Heart left ventricle (tissue), 16 donors: ENCODE results near the gene RUSC2. TPM values are rescaled to one million over a fixed set of nuclear protein-coding genes. Genes with fewer than 3 reads are reported as not detected.
A peak's percentile ranks its signal among the peaks of the same experiment; 100 is the strongest.
"Not testable (repeated sequence)": the region's sequence is repeated elsewhere in the genome, so short reads cannot be mapped to it uniquely, and the experiment has no call there.

Source experiments
- ATAC-seq, 4 donors: fragments of 200-7000 bp; cut with Tn5 transposase; one replicate each; pipeline ENCODE4 v1.9.1; 2020 to 2022; ENCODE audit warnings: moderate library complexity in 4 of 4, mild to moderate bottlenecking in 3 of 4, moderate number of reproducible peaks in 1 of 4
- DNase-seq, 5 donors: peaks; one replicate each; pipeline ENCODE4 v3.0.0-alpha.2; 2020
- H3K27ac ChIP-seq, 12 donors: fragments of 200-600 bp; sonication (generic) in 4 of 12; one replicate each; pipeline versions ENCODE4 v1.5.0 to v1.8.0; 2016 to 2022; ENCODE audit warnings: mild to moderate bottlenecking in 2 of 12
- H3K27me3 ChIP-seq, 9 donors: fragments of 200-600 bp; sonication (generic) in 2 of 9; one replicate each; pipeline versions ENCODE4 v1.5.1 to v1.8.0; 2016 to 2022; ENCODE audit warnings: mild to moderate bottlenecking in 3 of 9
- H3K36me3 ChIP-seq, 9 donors: fragments of 200-600 bp; sonication (generic) in 2 of 9; one replicate each; pipeline versions ENCODE4 v1.5.0 to v1.8.0; 2018 to 2022; ENCODE audit warnings: mild to moderate bottlenecking in 2 of 9
- H3K4me1 ChIP-seq, 12 donors: fragments of 200-600 bp; sonication (generic) in 4 of 12; one replicate each; pipeline versions ENCODE4 v1.5.0 to v1.8.0; 2016 to 2022; ENCODE audit warnings: mild to moderate bottlenecking in 3 of 12
- H3K4me3 ChIP-seq, 12 donors: fragments of 200-600 bp; sonication (generic) in 4 of 12; one replicate each; pipeline versions ENCODE4 v1.5.0 to v1.8.0; 2017 to 2022; ENCODE audit warnings: mild to moderate bottlenecking in 9 of 12, moderate library complexity in 4 of 12
- H3K9me3 ChIP-seq, 12 donors: fragments of 200-600 bp; sonication (generic) in 4 of 12; one replicate each; pipeline versions ENCODE4 v1.5.0 to v1.8.0; 2016 to 2022; ENCODE audit warnings: mild to moderate bottlenecking in 1 of 12
- POLR2A ChIP-seq, 2 donors: fragments of 450-650 bp; IDR thresholded peaks; one replicate each; pipeline ENCODE4 v1.6.1; 2017; ENCODE audit warnings: antibody characterized with exemption in 2 of 2, mild to moderate bottlenecking in 2 of 2, moderate library complexity in 2 of 2
- WGBS, 4 donors: extraction: QIAGEN DNeasy Blood & Tissue Kit in 2 of 4; methylation state at CpG; one replicate each; pipeline versions ENCODE4 v1.1.5 to v1.1.7; 2013 to 2018; 5-methylcytosine and 5-hydroxymethylcytosine counted together
- intact Hi-C, 10 donors: fragments of 100-400 bp; cut with DNase I; formaldehyde crosslinking; loops; one replicate each; pipeline versions ENCODE4 v1.11.1 to v1.14.2; 2022
- polyA plus RNA-seq, 2 donors: library from polyadenylated mRNA; stranded (reverse); fragments of 200-250 nt; gene quantifications; one replicate each; pipeline ENCODE4 v1.2.3, GENCODE V29; 2013
- total RNA-seq, 9 donors: library from RNA; depleted of rRNA in 2 of 9; stranded (reverse); fragments of >200 nt in 2 of 9; fragmentation: NEBNext Ultra II Directional in 3 of 9; extraction: Animal tissue kit (Norgen Biotek cat#: 25700) in 3 of 9; gene quantifications; one replicate each; pipeline versions ENCODE4 v1.1.0 to v1.2.4, GENCODE V29; 2016 to 2023
- TF ChIP-seq, protein P1 (sequence below), 12 donors: fragments of 200-600 bp; sonication (generic) in 4 of 12; IDR thresholded peaks; one replicate each; pipeline versions ENCODE4 v1.5.0 to v1.8.0; 2018 to 2022; ENCODE audit warnings: antibody characterized with exemption in 12 of 12, mild to moderate bottlenecking in 5 of 12
- donor health status: ischemic (EF 13 %, LVEDD 7.1; RV severe dilation, severe dysfunction).
- donor health status: healthy with polysubstance abuse.
- donor health status: DM: no; HTN: yes; CAD: no.
- donor health status: DM: no; HTN: no; CAD: no.
- donor health status: ischemic (EF 25% LVEDD 6.9; RV normal size, moderate dysfunction).
- donor health status: ischemic (EF 25% LVEDD 5.7; RV mildly dilated, moderate dysfunction).
- donor health status: healthy.
- donor health status: DM: yes; HTN: yes; CAD: no.
- donor health status: ischemic (EF 35%, LVEDD 5.7; RV mildly dilated, moderate dysfunction).
- donor health status: nonischemic (EF 11% LVEDD 7.7; RV severe dilation, severe dysfunction).
- donor health status: DM: yes; HTN: yes; CAD: no.
- donor health status: PGD.
- donor health status: ischemic (EF 29% LVEDD 5.4; RV normal size, mild dysfunction).
- donor health status: nonischemic (EF 23%, LVEDD 6.1; RV moderate dilation, normal function).

The RUSC2 gene
- total and polyA plus RNA-seq, 11 donors, result 23.0 to 56.1 (median 30.5) TPM

DNA sequence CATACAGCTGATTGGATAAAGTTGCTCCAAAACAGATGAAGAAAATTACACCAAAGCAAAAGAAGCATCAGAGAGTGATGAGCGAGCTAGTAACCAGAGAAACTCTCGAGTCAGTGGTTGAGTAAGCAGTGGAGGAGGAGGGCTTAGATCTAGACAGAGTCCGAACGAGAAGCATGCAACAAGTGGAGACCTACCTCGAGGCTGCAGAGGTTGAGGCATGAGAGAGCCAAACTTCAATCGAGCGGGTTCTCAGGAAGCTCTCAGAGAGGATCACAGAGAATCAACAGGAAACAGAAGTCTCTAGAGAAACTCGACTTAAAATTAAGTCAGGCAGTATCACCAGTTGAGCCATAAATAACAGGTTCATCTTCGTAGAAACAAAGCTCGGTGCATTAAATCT lies 6.1 kb downstream of the RUSC2 start:
- WGBS, 4 donors, result 63 to 78% (median 73%) methylated on average over 10 of the region's 10 CpGs
- ATAC-seq (no peak), DNase-seq (no peak)
- peak overlapping the region in 2 of 12 donors; percentile 4 to 17 for H3K27ac ChIP-seq
- peaks cover 0 to 4% (median 0%) of the 10 kb centered on the region in 9 donors for H3K36me3 ChIP-seq
- H3K4me3 ChIP-seq, result no peak overlapping the region
- TF ChIP-seq, protein P1, sequence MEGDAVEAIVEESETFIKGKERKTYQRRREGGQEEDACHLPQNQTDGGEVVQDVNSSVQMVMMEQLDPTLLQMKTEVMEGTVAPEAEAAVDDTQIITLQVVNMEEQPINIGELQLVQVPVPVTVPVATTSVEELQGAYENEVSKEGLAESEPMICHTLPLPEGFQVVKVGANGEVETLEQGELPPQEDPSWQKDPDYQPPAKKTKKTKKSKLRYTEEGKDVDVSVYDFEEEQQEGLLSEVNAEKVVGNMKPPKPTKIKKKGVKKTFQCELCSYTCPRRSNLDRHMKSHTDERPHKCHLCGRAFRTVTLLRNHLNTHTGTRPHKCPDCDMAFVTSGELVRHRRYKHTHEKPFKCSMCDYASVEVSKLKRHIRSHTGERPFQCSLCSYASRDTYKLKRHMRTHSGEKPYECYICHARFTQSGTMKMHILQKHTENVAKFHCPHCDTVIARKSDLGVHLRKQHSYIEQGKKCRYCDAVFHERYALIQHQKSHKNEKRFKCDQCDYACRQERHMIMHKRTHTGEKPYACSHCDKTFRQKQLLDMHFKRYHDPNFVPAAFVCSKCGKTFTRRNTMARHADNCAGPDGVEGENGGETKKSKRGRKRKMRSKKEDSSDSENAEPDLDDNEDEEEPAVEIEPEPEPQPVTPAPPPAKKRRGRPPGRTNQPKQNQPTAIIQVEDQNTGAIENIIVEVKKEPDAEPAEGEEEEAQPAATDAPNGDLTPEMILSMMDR (IDR thresholded peaks at IDR 0.05), result no peak
- TF ChIP-seq POLR2A (IDR thresholded peaks at IDR 0.05), result no peak
- H3K4me1 ChIP-seq, result peaks cover 5 to 58% (median 36%) of the 10 kb centered on the region in 12 donors
- H3K9me3 ChIP-seq, result peaks cover 0 to 11% (median 0%) of the 10 kb centered on the region in 12 donors
- H3K27me3 ChIP-seq, result no peaks in the 10 kb centered on the region
- intact Hi-C loops, result no loop called here

DNA sequence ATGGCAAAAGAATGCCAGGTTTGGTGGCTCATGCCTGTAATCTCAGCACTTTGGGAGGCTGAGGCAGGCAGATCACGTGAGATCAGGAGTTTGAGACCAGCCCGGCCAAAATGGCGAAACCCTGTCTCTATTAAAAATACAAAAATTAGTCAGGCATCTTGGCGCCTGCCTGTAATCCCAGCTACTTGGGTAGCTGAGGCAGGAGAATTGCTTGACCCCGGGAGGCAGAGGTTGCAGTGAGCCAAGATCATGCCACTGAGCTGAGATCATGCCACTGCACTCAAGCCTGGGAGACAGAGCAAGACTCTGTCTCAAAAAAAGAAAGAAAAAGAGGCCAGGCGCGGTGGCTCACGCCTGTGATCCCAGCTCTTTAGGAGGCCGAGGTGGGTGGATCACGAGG lies 8.3 kb downstream of the RUSC2 start:
- H3K27me3 ChIP-seq, H3K4me3 ChIP-seq, H3K9me3 ChIP-seq, intact Hi-C loops, DNase-seq, ATAC-seq, H3K36me3 ChIP-seq: not testable (repeated sequence)
- 75 to 92% (median 85%) methylated on average over 10 of the region's 10 CpGs for WGBS, 4 donors
- Histone ChIP-seq H3K27ac (peak overlapping the region in 3 of 12 donors; percentile 4 to 61 (median 44)), H3K4me1 (peaks cover 5 to 51% (median 27%) of the 10 kb centered on the region in 12 donors)

DNA sequence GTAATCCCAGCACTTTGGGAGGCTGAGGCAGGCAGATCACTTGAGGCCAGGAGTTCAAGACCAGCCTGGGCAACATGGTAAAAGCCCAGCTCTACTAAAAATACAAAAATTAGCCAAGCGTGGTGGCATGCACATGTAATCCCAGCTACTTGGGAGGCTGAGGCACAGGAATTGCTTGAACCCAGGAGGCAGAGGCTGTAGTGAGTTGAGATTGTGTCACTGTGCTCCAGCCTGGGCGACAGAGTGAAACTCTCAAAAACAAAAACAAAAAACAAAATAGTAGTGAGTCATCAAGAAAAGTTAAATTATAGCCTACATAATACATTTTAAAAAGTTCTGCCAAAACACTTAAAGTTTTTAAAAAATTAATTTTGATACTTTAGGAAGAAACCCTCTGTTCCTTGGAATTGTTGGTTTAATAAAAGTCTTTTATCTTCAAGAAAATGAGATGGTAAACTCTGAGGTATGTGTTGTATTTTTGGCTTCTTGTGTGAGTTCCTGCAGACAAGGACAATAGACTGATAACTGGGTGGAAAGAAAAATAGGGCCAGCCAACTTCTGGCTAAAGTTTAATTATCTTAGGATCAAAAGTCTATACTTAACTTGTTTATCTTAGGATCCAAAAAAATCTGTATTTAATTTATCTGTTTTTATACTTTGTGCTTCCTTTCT lies 9.3 kb downstream of the RUSC2 start:
- Histone ChIP-seq H3K27me3 (no peaks in the 10 kb centered on the region), H3K4me1 (peaks cover 5 to 51% (median 27%) of the 10 kb centered on the region in 12 donors), H3K4me3 (no peak overlapping the region), H3K36me3 (peaks cover 0 to 4% (median 0%) of the 10 kb centered on the region in 9 donors), H3K27ac (peak overlapping the region in 9 of 12 donors; percentile 4 to 61 (median 25)), H3K9me3 (peaks cover 0 to 10% (median 0%) of the 10 kb centered on the region in 12 donors)
- ATAC-seq (no peak), DNase-seq (no peak)
- intact Hi-C loops, result no loop called here
- 72 to 82% (median 80%) methylated on average over 2 of the region's 2 CpGs for WGBS, 4 donors
- TF ChIP-seq POLR2A (IDR thresholded peaks at IDR 0.05), result no peak
- TF ChIP-seq, protein P1 (IDR thresholded peaks at IDR 0.05), result no peak

DNA sequence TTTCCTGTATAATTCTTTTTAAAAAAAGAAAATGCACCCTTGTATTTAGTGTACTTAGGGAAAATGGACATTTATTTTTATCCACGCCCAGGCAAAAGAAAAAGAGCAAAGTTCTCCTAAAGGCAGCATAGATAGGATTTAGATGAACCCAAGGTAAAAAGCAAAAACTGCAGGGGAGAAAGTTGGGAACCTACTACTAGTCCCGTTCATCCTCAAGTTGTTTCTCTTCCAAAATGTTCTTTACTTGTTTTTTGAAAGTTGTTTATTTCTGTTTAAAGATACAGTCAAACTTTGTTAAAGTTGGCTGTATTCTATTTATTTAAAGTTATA lies 9.8 kb downstream of the RUSC2 start:
- Histone ChIP-seq H3K9me3 (peaks cover 0 to 10% (median 0%) of the 10 kb centered on the region in 12 donors), H3K4me3 (no peak overlapping the region), H3K27ac (peak overlapping the region in 9 of 12 donors; percentile 0 to 61 (median 21)), H3K4me1 (peaks cover 5 to 53% (median 27%) of the 10 kb centered on the region in 12 donors), H3K36me3 (peaks cover 0 to 4% (median 0%) of the 10 kb centered on the region in 9 donors), H3K27me3 (no peaks in the 10 kb centered on the region)
- no peak for DNase-seq
- TF ChIP-seq POLR2A (IDR thresholded peaks at IDR 0.05), result no peak
- TF ChIP-seq, protein P1 (IDR thresholded peaks at IDR 0.05), result no peak
- 41 to 68% (median 59%) methylated on average over 2 of the region's 2 CpGs for WGBS, 4 donors
- ATAC-seq, result no peak
- intact Hi-C loops, result no loop called here
